Kidney tubule cell (primary cell): Measurements from ENCODE around the gene ANO10.
"Not testable (repeated sequence)": the region's sequence is repeated elsewhere in the genome, so short reads cannot be mapped to it uniquely, and the experiment has no call there.

Experiments
- DNase-seq: peaks from one replicate; pipeline ENCODE4 v3.0.0-alpha.2; 2018; ENCODE audit warnings: low spot score

Gene ANO10

GRCh38 chr3:43627360-43627759 is 5.5 kb upstream of the ANO10 start:
- no peak for DNase-seq

GRCh38 chr3:43624619-43625305 is 3.0 kb upstream of the ANO10 start:
- no peak for DNase-seq

DNA sequence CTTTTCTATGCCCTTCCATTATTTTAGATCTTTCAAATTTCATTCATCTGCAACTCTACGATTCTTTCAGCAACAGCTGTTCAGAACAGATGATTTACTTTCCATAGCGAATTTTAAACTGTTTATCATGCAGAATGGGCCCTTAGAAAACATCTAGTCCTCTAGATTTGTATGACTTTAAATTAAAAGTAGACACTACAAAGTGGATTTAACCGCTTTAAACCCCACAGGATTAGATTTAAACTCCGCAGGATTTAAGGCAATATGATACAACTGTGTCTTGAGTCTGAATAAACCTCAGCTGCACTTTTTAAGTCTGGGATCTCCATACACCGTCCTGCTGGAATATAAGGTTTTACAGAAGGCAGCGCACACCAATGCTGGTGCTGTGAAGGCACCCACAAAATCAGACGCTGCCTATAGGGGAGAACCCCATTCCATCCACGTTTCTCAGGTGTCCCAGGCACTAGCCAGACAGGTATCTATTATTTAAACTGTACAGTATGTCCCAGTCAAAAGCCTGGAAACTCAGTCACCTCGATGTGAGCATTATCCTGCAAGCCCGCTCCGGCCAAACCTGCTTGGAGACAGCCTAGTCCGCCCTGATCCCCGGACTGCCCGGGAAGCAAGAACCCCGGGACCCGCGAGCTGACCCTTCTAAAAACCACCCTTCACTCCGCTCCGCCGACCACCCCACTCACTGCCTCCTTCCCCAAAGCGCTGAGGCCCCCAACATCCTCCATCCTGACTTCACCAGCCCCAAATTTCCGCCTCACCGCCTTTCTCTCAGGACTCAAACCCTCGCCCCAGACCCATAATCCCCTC is 768 bp downstream of the ANO10 start:
- peak; percentile 28 for DNase-seq

GRCh38 chr3:43619588-43619987 is 2.2 kb downstream of the ANO10 start:
- DNase-seq = peak; percentile 26

GRCh38 chr3:43618142-43618541 is 3.7 kb downstream of the ANO10 start:
- DNase-seq = no peak

DNA sequence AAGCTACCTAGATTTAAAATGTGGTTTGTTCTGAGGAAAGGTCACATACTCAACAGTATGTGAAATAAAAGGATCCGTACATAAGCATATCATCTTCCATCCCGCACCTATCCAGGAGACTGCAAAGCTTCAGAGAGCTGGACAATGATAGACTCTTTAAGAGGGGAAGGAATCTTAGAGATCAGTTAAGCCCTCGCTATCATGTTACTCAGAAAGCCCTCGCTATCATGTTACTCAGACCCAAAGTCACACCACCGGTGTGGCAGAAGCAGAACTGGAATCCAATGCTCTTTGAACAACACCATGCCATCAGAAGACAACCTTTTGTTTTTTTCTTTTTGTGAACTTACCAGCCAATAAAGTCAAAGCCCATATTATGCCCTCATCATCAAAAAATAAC is 5.8 kb downstream of the ANO10 start:
- DNase-seq = no peak

- DNase-seq = no peak
Observed at GRCh38 chr3:43615133-43615532, 6.7 kb downstream of the ANO10 start.

GRCh38 chr3:43613976-43614375 is 7.8 kb downstream of the ANO10 start:
- no peak for DNase-seq

- no peak for DNase-seq
Observed at GRCh38 chr3:43612419-43612818, 9.4 kb downstream of the ANO10 start.

GRCh38 chr3:43609406-43609805 is 12.4 kb downstream of the ANO10 start:
- no peak for DNase-seq

- DNase-seq = no peak
Observed at GRCh38 chr3:43608751-43609150, 13.1 kb downstream of the ANO10 start.

GRCh38 chr3:43606284-43606683 is 15.5 kb downstream of the ANO10 start:
- no peak for DNase-seq

GRCh38 chr3:43599959-43600358 is 21.9 kb downstream of the ANO10 start:
- DNase-seq = not testable (repeated sequence)

- no peak for DNase-seq
Observed at GRCh38 chr3:43597961-43598360, 23.9 kb downstream of the ANO10 start.

DNA sequence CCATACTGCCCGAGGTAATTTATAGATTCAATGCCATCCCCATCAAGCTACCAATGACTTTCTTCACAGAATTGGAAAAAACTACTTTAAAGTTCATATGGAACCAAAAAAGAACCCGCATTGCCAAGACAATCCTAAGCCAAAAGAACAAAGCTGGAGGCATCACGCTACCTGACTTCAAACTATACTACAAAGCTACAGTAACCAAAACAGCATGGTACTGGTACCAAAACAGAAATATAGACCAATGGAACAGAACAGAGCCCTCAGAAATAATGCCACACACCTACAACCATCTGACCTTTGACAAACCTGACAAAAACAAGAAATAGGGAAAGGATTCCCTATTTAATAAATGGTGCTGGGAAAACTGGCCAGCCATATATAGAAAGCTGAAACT is 25.6 kb downstream of the ANO10 start:
- DNase-seq = not testable (repeated sequence)

DNA sequence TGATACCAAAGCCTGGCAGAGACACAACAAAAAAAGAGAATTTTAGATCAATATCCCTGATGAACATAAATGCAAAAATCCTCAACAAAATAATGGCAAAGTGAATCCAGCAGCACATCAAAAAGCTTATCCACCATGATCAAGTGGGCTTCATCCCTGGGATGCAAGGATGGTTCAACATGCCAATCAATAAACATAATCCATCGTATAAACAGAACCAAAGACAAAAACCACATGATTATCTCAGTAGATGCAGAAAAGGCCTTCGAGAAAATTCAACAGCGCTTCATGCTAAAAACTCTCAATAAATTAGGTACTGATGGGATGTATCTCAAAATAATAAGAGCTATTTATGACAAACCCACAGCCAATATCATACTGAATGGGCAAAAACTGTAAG is 26.5 kb downstream of the ANO10 start:
- not testable (repeated sequence) for DNase-seq

GRCh38 chr3:43593588-43593987 is 28.2 kb downstream of the ANO10 start:
- DNase-seq = not testable (repeated sequence)

DNA sequence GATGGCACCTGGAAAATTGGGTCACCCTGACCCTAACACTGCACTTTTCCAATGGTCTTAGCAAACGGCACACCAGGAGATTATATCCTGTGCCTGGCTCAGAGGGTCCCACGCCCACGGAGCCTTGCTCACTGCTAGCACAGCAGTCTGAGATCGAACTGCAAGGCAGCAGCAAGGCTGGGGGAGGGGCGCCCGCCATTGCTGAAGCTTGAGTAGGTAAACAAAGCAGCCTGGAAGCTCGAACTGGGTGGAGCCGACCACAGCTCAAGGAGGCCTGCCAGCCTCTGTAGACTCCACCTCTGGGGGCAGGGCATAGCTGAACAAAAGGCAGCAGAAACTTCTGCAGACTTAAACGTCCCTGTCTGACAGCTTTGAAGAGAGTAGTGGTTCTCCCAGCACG is 29.9 kb downstream of the ANO10 start:
- DNase-seq = not testable (repeated sequence)

DNA sequence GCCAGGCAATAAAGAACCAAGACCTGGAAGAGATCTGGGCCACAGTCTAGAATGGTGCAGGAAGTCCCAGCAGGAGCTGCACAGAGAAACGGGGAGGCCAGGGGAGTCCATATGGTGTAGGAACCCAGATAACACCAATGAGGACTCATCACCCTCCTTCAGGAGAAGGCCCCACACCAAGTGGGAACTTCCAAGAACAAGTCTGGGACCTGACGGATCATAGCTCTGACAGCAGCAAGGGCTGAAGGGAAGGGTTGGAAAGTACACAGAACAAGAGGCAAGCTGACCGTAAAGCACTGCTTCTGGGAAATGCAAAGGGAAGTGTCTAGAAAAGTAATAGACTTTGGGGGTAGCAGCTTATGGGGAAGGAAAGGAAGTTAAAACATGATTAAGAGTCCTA is 34.5 kb downstream of the ANO10 start:
- DNase-seq = no peak

GRCh38 chr3:43584043-43584826 is 37.6 kb downstream of the ANO10 start:
- DNase-seq = no peak

DNA sequence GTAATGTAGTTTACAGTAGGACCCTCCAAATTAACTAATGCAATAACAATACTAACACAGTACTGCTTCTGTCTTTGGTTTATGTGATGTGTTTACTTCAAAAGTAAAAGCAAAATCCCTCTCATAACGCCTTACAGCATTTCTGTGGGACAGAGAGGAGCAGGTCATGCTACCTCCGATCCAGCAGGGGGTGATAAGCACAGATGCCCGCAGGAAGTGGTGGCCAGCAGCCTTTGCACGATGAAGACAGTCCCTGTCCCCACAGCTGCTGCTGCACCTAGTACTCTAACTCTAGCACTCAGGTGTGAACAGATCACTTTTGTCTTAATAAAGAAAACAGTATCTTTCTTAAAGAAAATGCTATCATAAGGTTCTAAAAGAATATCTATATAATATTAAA is 38.3 kb downstream of the ANO10 start:
- DNase-seq = no peak

- DNase-seq = no peak
Observed at GRCh38 chr3:43582866-43583265, 38.9 kb downstream of the ANO10 start.

GRCh38 chr3:43581343-43581742 is 40.5 kb downstream of the ANO10 start:
- DNase-seq = no peak
